Endothelial cell of umbilical vein (primary cell): ENCODE measurements around the gene ATP8A1.

ENCODE experiments used
- EZH2 ChIP-seq: IDR thresholded peaks from 2 replicates; pipeline ENCODE4 v1.6.1; 2012; ENCODE audit warnings: borderline replicate concordance, low read depth, mild to moderate bottlenecking, moderate library complexity, low read length, inconsistent platforms; ENCODE audit not compliant: severe bottlenecking
- FOS ChIP-seq: IDR thresholded peaks from 2 replicates; pipeline ENCODE4 v1.6.1; 2011; ENCODE audit warnings: mild to moderate bottlenecking, low read length, moderate library complexity, borderline replicate concordance; ENCODE audit not compliant: insufficient read depth
- GATA2 ChIP-seq: IDR thresholded peaks from 2 replicates; pipeline ENCODE4 v1.7.0; 2011; ENCODE audit warnings: low read depth, mild to moderate bottlenecking, moderate library complexity, mixed read lengths, low read length; ENCODE audit not compliant: insufficient read length, insufficient read depth
- JUN ChIP-seq: IDR thresholded peaks from 2 replicates; pipeline ENCODE4 v1.6.1; 2011; ENCODE audit warnings: borderline replicate concordance, low read depth; ENCODE audit not compliant: insufficient read length, insufficient read depth
- MYC ChIP-seq: IDR thresholded peaks from one replicate; pipeline ENCODE4 v1.6.1; 2011; ENCODE audit warnings: mild to moderate bottlenecking, low read depth, low read length
- POLR2A ChIP-seq: IDR thresholded peaks from 2 replicates; pipeline ENCODE4 v1.6.1; 2012; ENCODE audit warnings: low read depth, mild to moderate bottlenecking, control low read depth, low read length
- POLR2AphosphoS5 ChIP-seq: IDR thresholded peaks from 2 replicates; pipeline ENCODE4 v1.6.1; 2012; ENCODE audit warnings: low read depth, mild to moderate bottlenecking, control low read depth, low read length, moderate library complexity; ENCODE audit not compliant: insufficient read depth
- TF ChIP-seq, protein P1 (sequence below), 2 donors: IDR thresholded peaks; 1 replicate in 1 of 2; 2 replicates in 1 of 2; pipeline ENCODE4 v1.5.1; 2011; ENCODE audit warnings: low read length in 2 of 2, mild to moderate bottlenecking in 2 of 2, moderate library complexity in 2 of 2, control low read depth in 1 of 2, inconsistent platforms in 1 of 2, low read depth in 1 of 2; ENCODE audit not compliant: insufficient read depth in 1 of 2; ENCODE audit errors: extremely low read depth in 1 of 2
- TF ChIP-seq, protein P2 (sequence below): IDR thresholded peaks from 2 replicates; pipeline ENCODE4 v1.6.1; 2011; ENCODE audit not compliant: insufficient read depth, insufficient read length

DNA sequence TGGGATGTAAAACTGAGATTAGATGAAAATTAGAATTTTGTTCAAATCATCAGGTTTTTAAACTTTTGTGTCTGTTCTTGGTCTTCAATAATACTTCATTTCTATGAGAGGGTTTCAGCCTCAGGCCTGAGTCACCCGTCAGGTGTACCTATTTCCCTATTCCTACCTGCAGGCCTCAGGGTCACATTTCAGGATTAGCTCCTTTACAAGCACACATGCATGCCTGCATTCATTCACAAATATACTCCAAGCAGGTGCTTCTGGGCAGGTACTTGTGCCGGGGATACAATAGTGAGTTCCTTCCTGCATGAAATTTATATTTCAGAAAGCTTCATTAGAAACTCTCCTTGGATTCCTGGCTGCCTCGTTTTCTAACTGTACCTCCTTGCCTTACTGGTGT, 144.7 kb downstream of the ATP8A1 start:
- TF ChIP-seq, protein P1, sequence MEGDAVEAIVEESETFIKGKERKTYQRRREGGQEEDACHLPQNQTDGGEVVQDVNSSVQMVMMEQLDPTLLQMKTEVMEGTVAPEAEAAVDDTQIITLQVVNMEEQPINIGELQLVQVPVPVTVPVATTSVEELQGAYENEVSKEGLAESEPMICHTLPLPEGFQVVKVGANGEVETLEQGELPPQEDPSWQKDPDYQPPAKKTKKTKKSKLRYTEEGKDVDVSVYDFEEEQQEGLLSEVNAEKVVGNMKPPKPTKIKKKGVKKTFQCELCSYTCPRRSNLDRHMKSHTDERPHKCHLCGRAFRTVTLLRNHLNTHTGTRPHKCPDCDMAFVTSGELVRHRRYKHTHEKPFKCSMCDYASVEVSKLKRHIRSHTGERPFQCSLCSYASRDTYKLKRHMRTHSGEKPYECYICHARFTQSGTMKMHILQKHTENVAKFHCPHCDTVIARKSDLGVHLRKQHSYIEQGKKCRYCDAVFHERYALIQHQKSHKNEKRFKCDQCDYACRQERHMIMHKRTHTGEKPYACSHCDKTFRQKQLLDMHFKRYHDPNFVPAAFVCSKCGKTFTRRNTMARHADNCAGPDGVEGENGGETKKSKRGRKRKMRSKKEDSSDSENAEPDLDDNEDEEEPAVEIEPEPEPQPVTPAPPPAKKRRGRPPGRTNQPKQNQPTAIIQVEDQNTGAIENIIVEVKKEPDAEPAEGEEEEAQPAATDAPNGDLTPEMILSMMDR (IDR thresholded peaks at IDR 0.05; ENCODE audit: extremely low read depth in 1 of 2, insufficient read depth in 1 of 2, low read depth in 1 of 2, low read length in 2 of 2) = no peak
- TF ChIP-seq POLR2A = no peak
- no peak for TF ChIP-seq MYC
- TF ChIP-seq POLR2AphosphoS5 = no peak
- no peak for TF ChIP-seq EZH2
- TF ChIP-seq JUN = no peak
- TF ChIP-seq, protein P2, sequence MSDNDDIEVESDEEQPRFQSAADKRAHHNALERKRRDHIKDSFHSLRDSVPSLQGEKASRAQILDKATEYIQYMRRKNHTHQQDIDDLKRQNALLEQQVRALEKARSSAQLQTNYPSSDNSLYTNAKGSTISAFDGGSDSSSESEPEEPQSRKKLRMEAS = no peak
- no peak for TF ChIP-seq FOS
- no peak for TF ChIP-seq GATA2
